BLaER1 (cell line): ENCODE results near the gene NAT14.
"Not testable (repeated sequence)": the region's sequence is repeated elsewhere in the genome, so short reads cannot be mapped to it uniquely, and the experiment has no call there.

Source experiments
- H3K27ac ChIP-seq: shearing (Covaris generic); formaldehyde crosslinking; 2 replicates; pipeline ENCODE4 v1.8.1; 2022
- H3K27me3 ChIP-seq: shearing (Covaris generic); formaldehyde crosslinking; 2 replicates; pipeline ENCODE4 v1.8.1; 2022
- H3K36me3 ChIP-seq: shearing (Covaris generic); formaldehyde crosslinking; 2 replicates; pipeline ENCODE4 v1.8.1; 2022
- H3K4me1 ChIP-seq: shearing (Covaris generic); formaldehyde crosslinking; 2 replicates; pipeline ENCODE4 v1.8.1; 2022
- H3K4me2 ChIP-seq: shearing (Covaris generic); formaldehyde crosslinking; 2 replicates; pipeline ENCODE4 v1.8.1; 2022
- H3K4me3 ChIP-seq: shearing (Covaris generic); formaldehyde crosslinking; 2 replicates; pipeline ENCODE4 v1.8.1; 2022
- H3K9ac ChIP-seq: shearing (Covaris generic); formaldehyde crosslinking; 2 replicates; pipeline ENCODE4 v1.8.1; 2022
- H3K9me3 ChIP-seq: shearing (Covaris generic); formaldehyde crosslinking; 2 replicates; pipeline ENCODE4 v1.8.1; 2022
- H4K20me1 ChIP-seq: shearing (Covaris generic); formaldehyde crosslinking; 2 replicates; pipeline ENCODE4 v1.8.1; 2022
- Cebpa-rat ChIP-seq: shearing (Covaris generic); IDR thresholded peaks from 2 replicates; pipeline ENCODE4 v1.8.1; 2022

NAT14 gene

DNA sequence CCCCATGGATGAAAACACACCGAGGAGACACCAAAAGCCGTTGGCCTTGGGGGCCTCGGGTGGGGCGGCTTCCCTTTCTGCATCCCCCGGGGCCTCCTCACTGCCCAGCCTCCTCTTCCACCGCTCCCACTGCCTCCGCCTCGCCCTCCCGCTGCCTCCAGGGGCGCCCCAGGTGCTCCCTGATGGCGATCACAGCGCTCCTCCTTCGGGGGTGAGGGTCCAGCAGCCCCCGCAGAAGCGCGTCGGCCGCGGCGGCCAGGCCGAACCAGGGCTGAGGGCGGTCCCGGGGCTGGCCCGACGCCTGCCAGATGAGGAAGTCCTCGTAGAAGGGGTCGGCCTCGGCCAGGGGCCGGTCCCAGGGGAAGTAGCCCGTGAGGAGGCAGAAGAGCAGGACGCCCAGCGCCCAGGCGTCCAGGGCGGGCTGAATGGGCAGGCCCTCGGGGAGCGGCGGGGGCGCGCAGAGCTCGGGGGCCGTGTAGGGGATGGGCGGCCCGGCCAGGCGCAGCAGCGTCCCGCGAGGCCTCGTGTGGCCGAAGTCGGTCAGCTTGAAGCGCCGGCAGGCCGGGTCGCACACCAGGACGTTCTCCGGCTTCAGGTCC, 44.7 kb downstream of the NAT14 start:
- Histone ChIP-seq H3K9ac (no peak overlapping the region), H3K36me3 (no peaks in the 10 kb centered on the region), H3K27me3 (no peaks in the 10 kb centered on the region), H3K4me2 (peak overlapping the region; percentile 34), H3K27ac (peak overlapping the region; percentile 55), H3K4me3 (no peak overlapping the region), H4K20me1 (no peaks in the 10 kb centered on the region), H3K9me3 (no peaks in the 10 kb centered on the region), H3K4me1 (peaks cover 24% of the 10 kb centered on the region)
- TF ChIP-seq Cebpa-rat = no peak

GRCh38 chr19:55530996-55531395, 46.0 kb downstream of the NAT14 start:
- Histone ChIP-seq H3K4me1 (peaks cover 24% of the 10 kb centered on the region), H3K27me3 (no peaks in the 10 kb centered on the region), H4K20me1 (no peaks in the 10 kb centered on the region), H3K9ac (no peak overlapping the region), H3K36me3 (no peaks in the 10 kb centered on the region), H3K27ac (peak overlapping the region; percentile 35), H3K4me3 (no peak overlapping the region), H3K4me2 (0 out of 2 replicates have a peak overlapping the region, but pooled peaks have one; percentile 19), H3K9me3 (no peaks in the 10 kb centered on the region)
- TF ChIP-seq Cebpa-rat = no peak

DNA sequence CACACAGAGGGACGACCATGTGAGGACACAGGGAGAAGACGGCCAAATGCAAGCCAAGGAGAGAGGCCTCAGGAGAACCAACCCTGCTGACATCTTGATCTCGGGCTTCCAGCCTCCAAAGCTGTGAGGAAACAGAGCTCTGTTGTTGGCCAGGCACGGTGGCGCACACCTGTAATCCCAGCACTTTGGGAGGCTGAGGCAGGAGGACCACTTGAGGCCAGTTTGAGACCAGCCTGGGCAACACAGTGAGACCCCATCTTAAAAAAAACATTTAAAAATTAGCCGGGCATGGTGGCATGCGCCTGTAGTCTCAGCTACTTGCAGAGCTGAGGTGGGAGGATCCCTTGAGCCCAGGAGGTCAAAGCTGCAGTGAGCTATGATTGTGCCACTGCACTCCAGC, 49.3 kb downstream of the NAT14 start:
- H3K27me3 ChIP-seq, H4K20me1 ChIP-seq, H3K9ac ChIP-seq, H3K27ac ChIP-seq, H3K4me2 ChIP-seq, H3K36me3 ChIP-seq, H3K9me3 ChIP-seq, H3K4me3 ChIP-seq: not testable (repeated sequence)
- peaks cover 24% of the 10 kb centered on the region for H3K4me1 ChIP-seq

DNA sequence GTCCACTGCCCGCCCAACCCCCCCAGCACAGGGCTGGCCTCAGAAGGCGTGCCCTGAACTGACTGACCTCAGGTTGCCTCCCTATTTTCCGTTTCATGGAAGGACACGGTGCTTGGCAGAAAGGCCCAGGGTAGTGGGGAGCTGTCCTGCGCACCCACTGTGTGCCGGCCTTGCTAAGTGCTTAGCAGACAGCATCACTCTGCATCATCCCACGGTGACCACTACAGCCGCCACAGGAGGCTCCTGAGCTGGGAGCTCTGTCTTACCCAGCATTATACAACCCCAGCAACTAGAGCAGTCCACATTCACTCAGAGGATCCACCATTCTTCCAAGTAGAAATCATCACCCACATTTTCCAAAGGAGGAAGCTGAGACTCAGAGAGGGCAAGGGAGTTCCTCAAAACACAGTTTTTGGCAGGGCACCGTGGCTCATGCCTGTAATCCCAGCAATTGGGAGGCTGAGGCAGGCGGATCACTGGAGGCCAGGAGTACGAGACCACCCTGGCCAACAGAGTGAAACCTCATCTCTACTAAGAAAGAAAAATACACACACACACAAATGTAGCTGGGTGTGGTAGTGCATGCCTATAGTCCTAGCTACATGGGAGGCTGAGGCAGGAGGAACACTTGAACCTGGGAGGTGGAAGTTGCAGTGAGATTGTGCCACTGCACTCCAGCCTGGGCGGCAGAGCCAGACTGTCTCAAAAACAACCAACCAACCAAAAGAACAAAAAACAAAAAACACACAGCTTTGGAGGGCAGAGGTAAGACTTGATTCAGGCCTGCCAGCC, 50.4 kb downstream of the NAT14 start:
- H3K27me3 ChIP-seq = no peaks in the 10 kb centered on the region
- no peak for TF ChIP-seq Cebpa-rat
- peak overlapping the region; percentile 9; the same call in 1 of the 2 replicates for H3K27ac ChIP-seq
- no peak overlapping the region for H3K4me2 ChIP-seq
- no peaks in the 10 kb centered on the region for H3K9me3 ChIP-seq
- peaks cover 15% of the 10 kb centered on the region; the same call in 1 of the 2 replicates for H3K4me1 ChIP-seq
- H4K20me1 ChIP-seq = no peaks in the 10 kb centered on the region
- H3K4me3 ChIP-seq = no peak overlapping the region
- H3K9ac ChIP-seq = no peak overlapping the region
- H3K36me3 ChIP-seq = no peaks in the 10 kb centered on the region

DNA sequence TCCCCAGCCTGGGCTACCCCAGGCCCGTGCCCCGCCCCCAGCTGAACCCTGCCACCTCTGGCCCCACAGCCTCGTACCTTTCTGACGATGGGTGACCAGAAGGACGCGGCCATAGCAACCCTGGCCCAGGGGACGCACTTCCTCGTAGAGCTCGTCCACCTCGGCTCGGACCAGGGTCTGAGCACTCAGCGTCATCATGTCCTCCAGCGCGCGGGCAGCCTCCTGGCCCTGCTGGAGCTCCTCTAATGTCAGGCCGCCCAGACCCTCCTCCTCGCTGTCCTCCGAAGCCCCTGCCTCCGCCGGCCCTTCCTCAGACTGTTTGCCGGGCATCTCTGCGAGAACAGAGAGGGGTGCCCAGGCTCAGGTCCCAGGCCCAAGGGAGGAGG, 51.0 kb downstream of the NAT14 start:
- Histone ChIP-seq H3K9ac (no peak overlapping the region), H3K4me2 (no peak overlapping the region), H3K27me3 (no peaks in the 10 kb centered on the region), H3K4me3 (no peak overlapping the region), H3K36me3 (no peaks in the 10 kb centered on the region), H3K4me1 (peaks cover 12% of the 10 kb centered on the region; the same call in 1 of the 2 replicates), H3K27ac (0 out of 2 replicates have a peak overlapping the region, but pooled peaks have one; percentile 9), H3K9me3 (no peaks in the 10 kb centered on the region), H4K20me1 (no peaks in the 10 kb centered on the region)
- TF ChIP-seq Cebpa-rat = no peak

- Histone ChIP-seq H3K9ac (no peak overlapping the region), H3K4me3 (no peak overlapping the region), H3K27ac (no peak overlapping the region)
Measured at GRCh38 chr19:55536366-55536765, 51.4 kb downstream of the NAT14 start.

More at GRCh38 chr19:55536366-55536765, 51.4 kb downstream of the NAT14 start:
- no peak overlapping the region for H3K4me2 ChIP-seq
- H3K4me1 ChIP-seq = peaks cover 8% of the 10 kb centered on the region; the same call in 1 of the 2 replicates
- no peak for TF ChIP-seq Cebpa-rat
- no peaks in the 10 kb centered on the region for H3K36me3 ChIP-seq
- no peaks in the 10 kb centered on the region for H4K20me1 ChIP-seq
- H3K27me3 ChIP-seq = no peaks in the 10 kb centered on the region
- H3K9me3 ChIP-seq = no peaks in the 10 kb centered on the region
